HG03342 (cell line): Measurements from ENCODE around the gene RRP1B.
"Not testable (repeated sequence)": the region's sequence is repeated elsewhere in the genome, so short reads cannot be mapped to it uniquely, and the experiment has no call there.

Source experiments
- ATAC-seq: cut with Tn5 transposase; IDR thresholded peaks from one replicate; pipeline ENCODE4 v1.9.1; 2021; ENCODE audit warnings: mild to moderate bottlenecking, moderate library complexity; ENCODE audit not compliant: unreplicated experiment

RRP1B gene

GRCh38 chr21:43659136-43660000, at the start of gene RRP1B, which contains the start of gene HSF2BP:
RRP1B (plus strand) TSS chr21:43659560; CDS start chr21:43659665, 105 bp downstream.
HSF2BP (minus strand) TSS chr21:43659488; CDS start chr21:43658096, 1,392 bp downstream.
- ATAC-seq, result peak; percentile 71

GRCh38 chr21:43611598-43612369, 47.6 kb upstream of the RRP1B start:
- ATAC-seq, result no peak

- ATAC-seq, result no peak
These were observed 45.4 kb upstream of the RRP1B start for GRCh38 chr21:43613755-43614638.

- ATAC-seq, result no peak
These were observed 44.5 kb upstream of the RRP1B start for GRCh38 chr21:43614839-43615238.

GRCh38 chr21:43616861-43617260, 42.5 kb upstream of the RRP1B start:
- not testable (repeated sequence) for ATAC-seq

- ATAC-seq, result no peak
These were observed 40.4 kb upstream of the RRP1B start for GRCh38 chr21:43618940-43619339.

GRCh38 chr21:43619344-43619743, 40.0 kb upstream of the RRP1B start:
- ATAC-seq, result no peak

- ATAC-seq, result no peak
These were observed 39.5 kb upstream of the RRP1B start for GRCh38 chr21:43619856-43620255.

- ATAC-seq, result no peak
These were observed 36.6 kb upstream of the RRP1B start for GRCh38 chr21:43622796-43623195.

- ATAC-seq, result no peak
These were observed 35.8 kb upstream of the RRP1B start for GRCh38 chr21:43623588-43623987.

GRCh38 chr21:43624339-43624738, 35.0 kb upstream of the RRP1B start:
- no peak for ATAC-seq

- ATAC-seq, result no peak
These were observed 33.0 kb upstream of the RRP1B start for GRCh38 chr21:43626390-43626789.

GRCh38 chr21:43627527-43627926, 31.8 kb upstream of the RRP1B start:
- ATAC-seq, result no peak

- no peak for ATAC-seq
These were observed 27.8 kb upstream of the RRP1B start for GRCh38 chr21:43631411-43632107.

- ATAC-seq, result no peak
These were observed 26.9 kb upstream of the RRP1B start for GRCh38 chr21:43632373-43632905.

GRCh38 chr21:43634618-43635017, 24.7 kb upstream of the RRP1B start:
- ATAC-seq, result no peak

- no peak for ATAC-seq
These were observed 23.9 kb upstream of the RRP1B start for GRCh38 chr21:43635436-43635835.

GRCh38 chr21:43637530-43638158, 21.7 kb upstream of the RRP1B start:
- ATAC-seq, result no peak
